ENCODE data around the gene BRAT1.

BRAT1 gene

DNA sequence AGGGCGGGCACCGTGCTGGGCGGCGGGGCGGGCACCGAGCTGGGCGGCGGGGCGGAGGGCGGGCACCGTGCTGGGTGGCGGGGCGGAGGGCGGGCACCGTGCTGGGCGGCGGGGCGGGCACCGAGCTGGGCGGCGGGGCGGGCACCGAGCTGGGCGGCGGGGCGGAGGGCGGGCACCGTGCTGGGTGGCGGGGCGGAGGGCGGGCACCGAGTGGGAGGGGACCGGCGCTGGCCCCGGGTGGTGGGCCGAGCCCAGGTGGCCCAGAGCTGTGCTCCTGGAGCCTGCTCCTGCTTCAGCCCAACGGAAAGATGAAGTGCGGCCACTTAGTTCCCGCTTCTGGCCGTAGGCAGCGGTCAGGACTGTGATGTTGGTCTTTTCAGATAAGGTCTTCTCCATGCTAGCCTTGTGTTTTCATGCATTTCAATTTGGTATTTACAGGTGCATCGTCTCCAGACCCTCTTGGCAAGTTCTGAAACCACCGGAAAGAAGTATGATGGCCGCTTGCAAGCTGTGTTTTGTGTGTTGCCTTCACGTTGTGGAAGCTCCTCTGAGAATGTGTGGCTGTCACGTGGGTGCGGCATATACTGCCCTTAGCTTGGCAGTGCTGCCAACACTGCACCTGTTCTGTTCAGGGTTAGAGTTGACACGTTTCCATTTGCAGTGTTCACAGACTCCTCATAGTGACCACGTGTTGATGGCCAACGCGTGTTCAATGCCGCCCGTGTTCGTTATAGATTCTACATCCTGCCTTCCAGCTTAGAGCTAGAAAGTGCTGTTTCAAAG lies 28.7 kb upstream of the BRAT1 start:
- no peak overlapping the region for H3K4me3 ChIP-seq (ENCODE audit: low read length)
- TF ChIP-seq, protein P1, sequence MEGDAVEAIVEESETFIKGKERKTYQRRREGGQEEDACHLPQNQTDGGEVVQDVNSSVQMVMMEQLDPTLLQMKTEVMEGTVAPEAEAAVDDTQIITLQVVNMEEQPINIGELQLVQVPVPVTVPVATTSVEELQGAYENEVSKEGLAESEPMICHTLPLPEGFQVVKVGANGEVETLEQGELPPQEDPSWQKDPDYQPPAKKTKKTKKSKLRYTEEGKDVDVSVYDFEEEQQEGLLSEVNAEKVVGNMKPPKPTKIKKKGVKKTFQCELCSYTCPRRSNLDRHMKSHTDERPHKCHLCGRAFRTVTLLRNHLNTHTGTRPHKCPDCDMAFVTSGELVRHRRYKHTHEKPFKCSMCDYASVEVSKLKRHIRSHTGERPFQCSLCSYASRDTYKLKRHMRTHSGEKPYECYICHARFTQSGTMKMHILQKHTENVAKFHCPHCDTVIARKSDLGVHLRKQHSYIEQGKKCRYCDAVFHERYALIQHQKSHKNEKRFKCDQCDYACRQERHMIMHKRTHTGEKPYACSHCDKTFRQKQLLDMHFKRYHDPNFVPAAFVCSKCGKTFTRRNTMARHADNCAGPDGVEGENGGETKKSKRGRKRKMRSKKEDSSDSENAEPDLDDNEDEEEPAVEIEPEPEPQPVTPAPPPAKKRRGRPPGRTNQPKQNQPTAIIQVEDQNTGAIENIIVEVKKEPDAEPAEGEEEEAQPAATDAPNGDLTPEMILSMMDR (conservative IDR thresholded peaks at IDR 0.05; ENCODE audit: low read depth, low read length): no peak
- DNase-seq (ENCODE audit: low read depth): no peak

DNA sequence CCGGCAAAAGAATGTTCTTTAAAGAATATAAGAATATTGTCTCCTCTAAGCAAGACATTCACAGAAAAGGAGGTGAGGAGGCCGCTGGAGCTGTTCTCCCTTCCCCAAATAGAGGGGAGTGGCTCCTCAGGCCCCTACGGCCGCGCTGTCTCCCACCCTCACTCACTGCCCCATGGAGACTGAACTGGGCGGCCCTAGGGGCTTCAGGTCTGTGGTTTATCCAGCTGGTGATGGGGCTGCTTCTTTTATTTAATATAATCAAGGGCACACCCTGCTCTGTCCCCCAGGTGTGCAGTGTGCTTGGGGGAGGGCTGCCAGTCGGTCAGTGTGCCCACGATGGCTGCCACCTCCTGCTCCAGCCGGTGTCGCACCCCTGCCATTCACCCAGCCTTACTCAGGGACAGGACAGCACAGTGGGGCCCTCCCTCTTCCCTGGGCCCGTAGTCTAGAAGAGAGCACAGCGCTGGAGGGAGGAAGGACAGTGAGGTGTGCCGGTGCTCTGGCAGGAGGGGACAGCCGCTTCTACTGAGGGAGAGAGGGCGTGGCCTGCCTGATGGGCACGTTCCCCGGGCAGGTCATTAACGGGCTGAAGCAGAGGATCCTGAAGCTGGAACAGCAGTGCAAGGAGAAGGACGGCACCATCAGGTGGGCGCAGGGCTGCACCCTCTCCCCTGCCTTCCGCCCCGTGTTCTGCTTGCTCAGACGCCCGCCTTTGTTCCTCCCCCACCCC lies 26.8 kb upstream of the BRAT1 start:
- H3K4me3 ChIP-seq (ENCODE audit: low read length): no peak overlapping the region
- DNase-seq (ENCODE audit: low read depth): no peak
- TF ChIP-seq, protein P1 (conservative IDR thresholded peaks at IDR 0.05; ENCODE audit: low read depth, low read length): no peak

DNA sequence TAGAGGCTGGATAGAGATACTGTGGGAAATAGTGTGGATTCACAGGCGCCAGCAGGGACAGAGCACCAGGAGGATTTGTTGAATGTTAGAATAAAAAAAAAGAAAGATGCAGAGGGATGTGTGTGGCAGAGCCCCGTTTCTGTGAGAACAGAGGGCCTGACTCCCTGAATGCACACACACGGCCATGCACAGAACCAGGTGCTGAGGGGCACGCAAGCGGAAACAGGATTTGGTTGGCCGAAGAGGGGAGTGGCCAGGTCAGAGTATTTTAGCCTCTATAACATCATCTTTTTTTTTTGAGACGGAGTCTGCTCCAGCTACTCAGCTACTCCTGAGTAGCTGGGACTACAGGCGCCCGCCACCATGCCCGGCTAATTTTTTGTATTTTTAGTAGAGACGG lies 25.3 kb upstream of the BRAT1 start:
- no peak overlapping the region for H3K4me3 ChIP-seq (ENCODE audit: low read length)
- TF ChIP-seq, protein P1 (conservative IDR thresholded peaks at IDR 0.05; ENCODE audit: low read depth, low read length): no peak
- DNase-seq (ENCODE audit: low read depth): no peak

DNA sequence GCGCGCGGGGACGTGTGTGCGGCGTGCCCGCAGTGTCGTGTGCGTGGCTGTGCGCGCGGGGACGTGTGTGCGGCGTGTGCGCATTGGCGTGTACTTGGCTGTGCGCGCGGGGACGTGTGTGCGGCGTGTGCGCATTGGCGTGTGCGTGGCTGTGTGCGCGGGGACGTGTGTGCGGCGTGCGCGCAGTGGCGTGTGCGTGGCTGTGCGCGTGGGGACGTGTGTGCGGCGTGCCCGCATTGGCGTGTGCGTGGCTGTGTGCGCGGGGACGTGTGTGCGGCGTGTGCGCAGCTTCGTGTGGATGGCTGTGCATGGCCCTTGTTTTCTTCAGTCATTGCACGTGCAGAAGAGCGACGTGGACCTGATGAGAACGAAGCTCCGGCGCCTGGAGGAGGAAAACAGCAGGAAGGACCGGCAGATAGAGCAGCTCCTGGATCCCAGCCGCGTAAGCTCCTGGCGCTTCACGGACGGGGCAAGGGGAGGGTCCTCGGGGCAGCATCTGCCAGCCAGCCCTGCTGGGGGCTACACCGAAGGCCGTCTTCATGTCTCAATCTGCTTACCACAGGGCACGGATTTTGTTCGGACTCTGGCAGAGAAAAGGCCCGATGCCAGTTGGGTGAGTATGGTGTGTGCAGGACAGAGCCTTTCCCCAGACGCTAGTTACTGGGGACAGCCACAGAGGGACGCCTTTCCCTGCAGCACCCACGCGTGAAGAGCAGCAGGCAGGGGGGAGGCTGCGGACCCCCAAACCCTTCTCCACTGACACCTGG lies 22.8 kb upstream of the BRAT1 start:
- no peak overlapping the region for H3K4me3 ChIP-seq (ENCODE audit: low read length)
- TF ChIP-seq, protein P1 (conservative IDR thresholded peaks at IDR 0.05; ENCODE audit: low read depth, low read length): no peak
- DNase-seq (ENCODE audit: low read depth): no peak

DNA sequence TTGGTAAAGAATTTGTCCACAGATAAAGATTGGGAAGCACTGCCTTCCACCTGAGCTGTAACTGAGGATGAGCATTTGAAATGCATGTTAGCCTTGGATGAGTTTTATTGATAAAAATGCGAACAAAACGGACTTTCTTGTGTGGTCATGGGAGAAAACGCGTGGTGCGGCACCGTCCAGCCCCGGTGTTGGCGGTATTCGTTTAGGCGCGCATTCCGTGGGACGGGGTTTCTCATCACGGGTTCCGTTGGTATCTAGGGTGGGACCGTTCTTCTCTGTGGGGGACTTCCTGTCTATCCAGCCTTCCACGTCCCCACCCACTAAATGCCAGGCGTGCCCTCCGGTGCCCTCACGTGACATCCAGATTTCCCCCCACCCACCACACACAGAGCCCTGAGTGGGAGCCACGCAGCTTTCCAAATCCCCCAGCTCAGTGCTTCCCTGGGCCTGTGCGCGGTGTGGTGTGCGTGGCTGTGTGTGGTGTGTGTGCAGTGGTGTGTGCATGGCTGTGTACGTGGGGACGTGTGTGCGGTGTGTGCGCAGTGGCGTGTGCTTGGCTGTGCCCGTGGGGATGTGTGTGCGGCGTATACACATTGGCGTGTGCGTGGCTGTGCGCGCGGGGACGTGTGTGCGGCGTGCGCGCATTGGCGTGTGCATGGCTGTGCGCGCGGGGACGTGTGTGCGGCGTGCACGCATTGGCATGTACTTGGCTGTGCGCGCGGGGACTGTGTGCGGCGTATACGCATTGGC lies 21.6 kb upstream of the BRAT1 start:
- H3K4me3 ChIP-seq (ENCODE audit: low read length): no peak overlapping the region
- no peak for DNase-seq (ENCODE audit: low read depth)
- TF ChIP-seq, protein P1 (conservative IDR thresholded peaks at IDR 0.05; ENCODE audit: low read depth, low read length): no peak

DNA sequence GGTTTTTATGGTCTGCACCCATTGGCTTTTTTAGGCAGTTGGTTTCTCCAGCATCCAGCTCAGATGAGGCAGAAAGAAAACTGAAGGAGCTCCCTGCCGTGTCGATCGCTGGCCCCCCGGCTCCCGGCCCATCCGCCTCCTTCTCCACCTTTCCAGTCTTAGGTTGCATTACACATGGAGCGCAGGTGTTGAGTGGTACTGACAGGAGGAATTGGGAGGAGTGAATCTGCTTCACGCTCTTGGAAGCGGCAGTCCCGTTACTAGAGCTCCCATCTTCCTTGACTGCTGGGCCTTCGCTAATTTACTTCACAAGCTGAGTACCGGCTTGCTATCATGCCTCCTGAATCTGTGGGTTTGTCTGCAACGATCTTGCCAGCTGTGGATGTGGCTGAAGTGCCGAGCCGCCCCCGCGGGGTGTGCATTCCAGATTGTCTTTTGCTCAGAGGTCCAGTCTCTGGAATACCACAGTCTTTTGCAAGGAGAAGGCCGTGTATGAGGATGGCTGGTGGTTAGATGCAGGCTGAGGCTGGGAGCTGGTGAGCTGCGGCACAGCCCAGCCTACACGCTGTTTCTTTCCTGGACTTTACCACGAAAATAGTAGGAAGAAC lies 20.5 kb upstream of the BRAT1 start:
- DNase-seq (ENCODE audit: low read depth): no peak
- TF ChIP-seq, protein P1 (conservative IDR thresholded peaks at IDR 0.05; ENCODE audit: low read depth, low read length): no peak
- H3K4me3 ChIP-seq (ENCODE audit: low read length): no peak overlapping the region
